DMS114 treated with DMSO at 0.1 percent for 48 hours (cell line): ENCODE measurements around the gene CDK18.

ENCODE experiments used
- DNase-seq: peaks from one replicate; lab custom pipeline; 2025; ENCODE audit not compliant: unreplicated experiment; lab: John Stamatoyannopoulos, UW

The CDK18 gene

GRCh38 chr1:205521686-205522085 is 17.2 kb downstream of the CDK18 start:
- DNase-seq = no peak

- DNase-seq = no peak
Observed at GRCh38 chr1:205522692-205523091, 18.2 kb downstream of the CDK18 start.

- DNase-seq = no peak
Observed at GRCh38 chr1:205523261-205523890, 18.9 kb downstream of the CDK18 start.

- peak; percentile 66 for DNase-seq
Observed at GRCh38 chr1:205523891-205524793, 19.7 kb downstream of the CDK18 start.

GRCh38 chr1:205524794-205525101 is 20.3 kb downstream of the CDK18 start:
- DNase-seq = no peak

GRCh38 chr1:205525495-205526285 is 21.2 kb downstream of the CDK18 start:
- no peak for DNase-seq

GRCh38 chr1:205526431-205526830 is 22.0 kb downstream of the CDK18 start:
- DNase-seq = no peak

GRCh38 chr1:205527931-205528330 is 23.5 kb downstream of the CDK18 start:
- DNase-seq = no peak

GRCh38 chr1:205528446-205528886 is 24.0 kb downstream of the CDK18 start:
- DNase-seq = no peak

- peak; percentile 54 for DNase-seq
Observed at GRCh38 chr1:205528887-205529825, 24.7 kb downstream of the CDK18 start.

- no peak for DNase-seq
Observed at GRCh38 chr1:205530116-205530515, 25.6 kb downstream of the CDK18 start.

- DNase-seq = no peak
Observed at GRCh38 chr1:205531191-205532025, 26.9 kb downstream of the CDK18 start.

- no peak for DNase-seq
Observed at GRCh38 chr1:205532026-205532898, 27.8 kb downstream of the CDK18 start.

- no peak for DNase-seq
Observed at GRCh38 chr1:205532996-205533735, 28.7 kb downstream of the CDK18 start.

- no peak for DNase-seq
Observed at GRCh38 chr1:205533748-205534443, 29.4 kb downstream of the CDK18 start.

GRCh38 chr1:205534444-205534985 is 30.0 kb downstream of the CDK18 start:
- no peak for DNase-seq

GRCh38 chr1:205535096-205535495 is 30.6 kb downstream of the CDK18 start:
- DNase-seq = no peak
